ENCODE measurements around the gene FLT1. TPM values are rescaled to one million over a fixed set of nuclear protein-coding genes. Genes with fewer than 3 reads are reported as not detected.
A peak's percentile ranks its signal among the peaks of the same experiment; 100 is the strongest.

FLT1 gene
- total and polyA plus RNA-seq, 9 donors, result 13.2 to 17.3 (median 15.8) TPM

DNA sequence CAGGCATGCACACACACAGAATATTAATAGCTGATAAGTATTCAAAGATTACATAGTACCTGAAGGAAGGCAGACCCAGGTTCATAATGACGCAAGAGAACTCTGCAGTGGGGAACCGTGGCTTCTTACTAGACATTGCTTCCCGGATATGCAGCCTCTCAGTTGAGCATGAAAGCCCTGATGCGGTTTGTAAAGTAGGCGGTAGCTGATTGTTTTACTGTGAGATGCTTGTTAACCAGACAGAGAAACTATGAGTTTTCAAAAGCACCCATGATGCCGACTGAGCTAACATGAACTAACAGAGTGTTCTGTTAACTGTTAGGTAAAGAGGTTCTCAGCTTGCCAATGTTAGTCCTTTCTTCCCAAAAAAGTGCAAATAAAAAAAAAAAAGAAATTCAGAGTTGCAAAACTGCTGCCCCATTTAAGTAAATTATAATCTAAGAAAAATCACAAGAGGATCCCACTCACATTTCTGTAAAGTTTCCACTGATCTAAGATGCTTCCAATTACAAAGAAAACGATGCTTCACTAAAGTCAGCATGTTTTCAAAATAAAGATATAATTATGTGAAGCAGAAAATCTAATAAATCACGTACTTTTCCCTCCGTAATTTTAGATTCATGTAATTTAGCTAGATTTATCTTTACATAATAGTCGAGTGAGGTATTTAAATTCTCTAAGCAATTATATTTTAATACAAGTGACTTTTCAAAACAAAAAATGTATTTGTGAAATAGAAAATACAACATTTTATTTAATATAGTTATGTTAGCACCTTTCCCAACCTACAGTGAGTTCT lies 2.2 kb downstream of the FLT1 start:
- Histone ChIP-seq H3K27me3 (ENCODE audit: control insufficient read depth, insufficient read depth, low read length) (peaks cover 58% of the 10 kb centered on the region), H3K27ac (ENCODE audit: low read length) (no peak overlapping the region), H3K4me3 (ENCODE audit: low read length) (peak overlapping the region; percentile 49), H3K36me3 (ENCODE audit: control insufficient read depth, insufficient read depth, low read length) (no peaks in the 10 kb centered on the region), H3K4me1 (ENCODE audit: control insufficient read depth, insufficient read depth, low read length) (peaks cover 17% of the 10 kb centered on the region), H3K9me3 (replicated peaks; ENCODE audit: control insufficient read depth, low read depth, low read length) (no peaks in the 10 kb centered on the region)
- 32% methylated on average over 6 of the region's 10 CpGs for WGBS (ENCODE audit: insufficient coverage)
- DNase-seq, result no peak

DNA sequence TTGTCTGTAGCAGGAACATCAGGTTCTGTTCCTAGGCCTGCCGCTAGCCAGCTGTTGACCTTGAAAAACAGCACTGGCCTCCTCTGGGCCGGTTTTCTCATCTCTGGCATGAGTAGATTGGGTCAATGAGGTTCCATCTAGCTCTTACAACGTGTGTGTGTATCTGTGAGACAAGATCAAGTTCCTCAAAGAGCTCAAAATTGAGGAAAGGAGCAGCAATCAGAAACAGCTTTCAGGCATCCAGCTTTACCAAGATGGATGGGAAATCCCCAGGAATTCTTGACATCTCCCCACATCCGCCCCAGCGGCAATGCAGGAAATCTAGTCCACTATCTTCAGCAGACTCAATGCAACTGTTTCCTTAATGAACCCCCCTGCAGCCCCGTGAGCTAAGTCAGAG lies 4.9 kb downstream of the FLT1 start:
- no peak for DNase-seq
- H3K9me3 ChIP-seq (replicated peaks; ENCODE audit: control insufficient read depth, low read depth, low read length), result no peaks in the 10 kb centered on the region
- peaks cover 38% of the 10 kb centered on the region for H3K27me3 ChIP-seq (ENCODE audit: control insufficient read depth, insufficient read depth, low read length)
- no peak overlapping the region for H3K4me3 ChIP-seq (ENCODE audit: low read length)
- 55% methylated on average over 5 of the region's 6 CpGs for WGBS (ENCODE audit: insufficient coverage)
- H3K4me1 ChIP-seq (ENCODE audit: control insufficient read depth, insufficient read depth, low read length), result peaks cover 13% of the 10 kb centered on the region
- peak overlapping the region; percentile 20 for H3K27ac ChIP-seq (ENCODE audit: low read length)
- H3K36me3 ChIP-seq (ENCODE audit: control insufficient read depth, insufficient read depth, low read length), result no peaks in the 10 kb centered on the region

DNA sequence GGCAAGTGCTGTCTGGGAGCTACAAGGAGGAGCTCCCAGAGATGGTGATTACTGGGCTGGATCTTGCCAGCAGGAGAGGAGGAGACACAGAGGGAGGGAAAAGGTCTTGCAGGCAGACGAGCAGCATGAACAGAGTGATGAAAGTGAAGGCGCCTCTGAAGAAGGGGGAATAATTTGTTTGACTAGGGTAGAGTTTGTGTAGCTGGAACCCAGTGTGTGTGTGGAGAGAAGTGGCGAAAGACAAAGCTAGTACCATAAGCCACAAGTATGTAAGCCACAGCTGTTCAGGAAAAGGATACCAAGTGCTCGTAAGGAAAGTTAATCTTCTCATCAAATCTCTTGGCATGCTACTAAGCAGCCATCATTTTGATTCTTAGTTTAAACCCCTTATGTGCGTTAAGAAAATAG lies 5.4 kb downstream of the FLT1 start:
- H3K9me3 ChIP-seq (replicated peaks; ENCODE audit: control insufficient read depth, low read depth, low read length), result no peaks in the 10 kb centered on the region
- DNase-seq, result no peak
- WGBS (ENCODE audit: insufficient coverage), result 55% methylated on average over 3 of the region's 5 CpGs
- no peak overlapping the region for H3K4me3 ChIP-seq (ENCODE audit: low read length)
- peaks cover 13% of the 10 kb centered on the region for H3K4me1 ChIP-seq (ENCODE audit: control insufficient read depth, insufficient read depth, low read length)
- no peak overlapping the region for H3K27ac ChIP-seq (ENCODE audit: low read length)
- peaks cover 33% of the 10 kb centered on the region for H3K27me3 ChIP-seq (ENCODE audit: control insufficient read depth, insufficient read depth, low read length)
- H3K36me3 ChIP-seq (ENCODE audit: control insufficient read depth, insufficient read depth, low read length), result no peaks in the 10 kb centered on the region

DNA sequence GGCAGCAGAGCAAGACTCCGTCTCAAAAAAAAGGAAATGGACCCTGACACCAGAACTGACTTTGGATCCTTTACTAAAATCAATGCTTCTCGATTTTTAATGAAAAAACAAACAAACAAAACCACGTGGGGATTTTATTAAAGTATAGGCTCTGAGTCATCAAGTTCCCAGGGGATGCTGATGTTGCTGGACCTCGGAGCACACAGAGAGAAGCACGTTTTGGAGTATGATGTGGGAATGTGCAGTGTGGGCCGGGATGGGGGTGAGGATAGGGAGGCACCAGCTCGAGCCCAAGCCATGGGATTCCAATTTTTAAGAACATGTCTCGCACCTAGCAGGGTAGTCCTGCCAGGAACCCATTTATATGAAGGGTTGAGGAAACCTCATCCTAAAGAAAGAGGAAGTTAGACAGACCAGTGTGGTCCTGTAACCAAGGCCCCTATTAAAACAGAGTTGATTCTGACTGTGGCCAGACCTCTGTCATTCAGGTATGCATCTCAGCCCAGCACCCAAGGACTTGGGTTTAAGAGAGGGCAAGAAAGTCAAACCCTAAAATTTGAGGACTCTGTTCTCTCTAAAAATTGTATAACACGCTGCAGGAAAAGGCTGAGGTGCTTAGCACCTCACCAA lies 6.4 kb downstream of the FLT1 start:
- 80% methylated on average over 7 of the region's 9 CpGs for WGBS (ENCODE audit: insufficient coverage)
- H3K4me1 ChIP-seq (ENCODE audit: control insufficient read depth, insufficient read depth, low read length), result peaks cover 3% of the 10 kb centered on the region
- H3K36me3 ChIP-seq (ENCODE audit: control insufficient read depth, insufficient read depth, low read length), result no peaks in the 10 kb centered on the region
- H3K27me3 ChIP-seq (ENCODE audit: control insufficient read depth, insufficient read depth, low read length), result peaks cover 27% of the 10 kb centered on the region
- H3K9me3 ChIP-seq (replicated peaks; ENCODE audit: control insufficient read depth, low read depth, low read length), result no peaks in the 10 kb centered on the region
- no peak overlapping the region for H3K27ac ChIP-seq (ENCODE audit: low read length)
- H3K4me3 ChIP-seq (ENCODE audit: low read length), result no peak overlapping the region
- DNase-seq, result no peak

DNA sequence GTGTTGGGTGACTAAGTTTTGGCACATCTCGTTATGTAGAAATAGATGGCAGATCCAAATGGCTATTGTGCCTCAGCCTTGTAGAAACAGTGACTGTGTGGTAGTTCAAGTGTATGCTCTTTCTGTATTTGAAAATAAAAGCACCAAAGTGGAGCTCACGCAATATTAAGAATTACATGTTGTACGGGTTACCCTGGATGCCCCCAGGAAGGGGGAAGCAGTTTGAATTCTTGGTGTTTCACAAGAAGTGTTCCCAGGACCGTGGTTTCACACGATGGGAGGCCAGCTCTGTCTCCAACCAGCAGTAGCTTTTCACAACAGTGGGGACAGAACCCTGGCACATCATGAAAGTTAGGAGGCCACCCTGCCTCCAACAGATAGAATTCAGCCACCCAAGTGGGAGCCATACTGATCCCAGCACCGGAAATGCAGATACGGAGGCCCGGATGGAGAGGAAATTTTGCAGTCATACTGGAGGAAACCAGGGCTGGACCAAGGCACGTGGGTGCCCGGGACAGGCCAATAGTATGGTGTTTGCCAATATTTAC lies 8.9 kb downstream of the FLT1 start:
- Histone ChIP-seq H3K4me3 (ENCODE audit: low read length) (no peak overlapping the region), H3K9me3 (replicated peaks; ENCODE audit: control insufficient read depth, low read depth, low read length) (no peaks in the 10 kb centered on the region), H3K27me3 (ENCODE audit: control insufficient read depth, insufficient read depth, low read length) (peaks cover 18% of the 10 kb centered on the region), H3K36me3 (ENCODE audit: control insufficient read depth, insufficient read depth, low read length) (no peaks in the 10 kb centered on the region), H3K27ac (ENCODE audit: low read length) (no peak overlapping the region), H3K4me1 (ENCODE audit: control insufficient read depth, insufficient read depth, low read length) (peaks cover 3% of the 10 kb centered on the region)
- DNase-seq, result no peak
- WGBS (ENCODE audit: insufficient coverage), result 91% methylated on average over 7 of the region's 10 CpGs

DNA sequence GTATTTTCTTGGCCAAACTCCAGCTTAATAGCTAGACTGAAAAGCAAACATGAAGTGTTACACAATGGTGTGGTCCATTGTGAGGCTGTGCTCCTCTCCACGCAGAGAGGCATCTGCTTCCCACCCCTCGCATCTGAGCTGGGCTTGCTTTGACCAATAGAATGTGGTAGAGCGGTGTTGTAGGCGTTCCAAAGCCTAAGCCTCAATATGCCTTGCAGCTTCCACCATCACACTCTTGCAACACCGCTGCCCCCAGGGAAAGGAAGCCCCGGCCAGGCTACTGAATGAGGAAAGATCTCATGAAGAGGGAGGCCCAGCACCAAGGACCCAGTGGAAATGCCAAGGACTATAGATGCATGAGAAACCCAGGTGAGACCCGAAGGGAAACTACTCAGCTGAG lies 9.4 kb downstream of the FLT1 start:
- no peak for DNase-seq
- Histone ChIP-seq H3K27me3 (ENCODE audit: control insufficient read depth, insufficient read depth, low read length) (peaks cover 15% of the 10 kb centered on the region), H3K4me1 (ENCODE audit: control insufficient read depth, insufficient read depth, low read length) (peaks cover 3% of the 10 kb centered on the region), H3K27ac (ENCODE audit: low read length) (no peak overlapping the region), H3K9me3 (replicated peaks; ENCODE audit: control insufficient read depth, low read depth, low read length) (no peaks in the 10 kb centered on the region), H3K4me3 (ENCODE audit: low read length) (no peak overlapping the region), H3K36me3 (ENCODE audit: control insufficient read depth, insufficient read depth, low read length) (no peaks in the 10 kb centered on the region)
- WGBS (ENCODE audit: insufficient coverage), result 92% methylated on average over 5 of the region's 7 CpGs

DNA sequence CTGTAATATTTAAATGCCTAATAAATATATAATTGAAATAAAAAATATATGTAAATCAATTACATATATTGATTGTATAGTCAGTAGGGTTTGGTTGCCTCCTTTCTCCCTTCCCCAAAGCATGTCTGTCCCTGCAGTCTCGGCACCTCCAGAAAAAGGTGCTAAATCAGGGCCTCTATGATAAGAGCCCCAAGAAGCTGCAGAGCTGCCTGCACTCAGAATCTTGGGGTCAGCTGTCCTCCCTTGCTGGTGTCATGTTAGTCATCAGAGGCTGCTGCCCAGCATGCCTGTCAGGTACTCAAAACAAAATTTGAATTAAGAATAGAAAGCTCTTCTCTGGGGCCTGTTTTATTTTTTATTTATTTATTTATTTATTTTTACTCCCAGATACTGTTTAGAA lies 9.8 kb downstream of the FLT1 start:
- Histone ChIP-seq H3K27ac (ENCODE audit: low read length) (no peak overlapping the region), H3K4me3 (ENCODE audit: low read length) (no peak overlapping the region), H3K27me3 (ENCODE audit: control insufficient read depth, insufficient read depth, low read length) (peaks cover 11% of the 10 kb centered on the region), H3K36me3 (ENCODE audit: control insufficient read depth, insufficient read depth, low read length) (no peaks in the 10 kb centered on the region), H3K9me3 (replicated peaks; ENCODE audit: control insufficient read depth, low read depth, low read length) (no peaks in the 10 kb centered on the region), H3K4me1 (ENCODE audit: control insufficient read depth, insufficient read depth, low read length) (peaks cover 3% of the 10 kb centered on the region)
- no peak for DNase-seq
- 100% methylated on average over 1 of the region's 1 CpG for WGBS (ENCODE audit: insufficient coverage)

DNA sequence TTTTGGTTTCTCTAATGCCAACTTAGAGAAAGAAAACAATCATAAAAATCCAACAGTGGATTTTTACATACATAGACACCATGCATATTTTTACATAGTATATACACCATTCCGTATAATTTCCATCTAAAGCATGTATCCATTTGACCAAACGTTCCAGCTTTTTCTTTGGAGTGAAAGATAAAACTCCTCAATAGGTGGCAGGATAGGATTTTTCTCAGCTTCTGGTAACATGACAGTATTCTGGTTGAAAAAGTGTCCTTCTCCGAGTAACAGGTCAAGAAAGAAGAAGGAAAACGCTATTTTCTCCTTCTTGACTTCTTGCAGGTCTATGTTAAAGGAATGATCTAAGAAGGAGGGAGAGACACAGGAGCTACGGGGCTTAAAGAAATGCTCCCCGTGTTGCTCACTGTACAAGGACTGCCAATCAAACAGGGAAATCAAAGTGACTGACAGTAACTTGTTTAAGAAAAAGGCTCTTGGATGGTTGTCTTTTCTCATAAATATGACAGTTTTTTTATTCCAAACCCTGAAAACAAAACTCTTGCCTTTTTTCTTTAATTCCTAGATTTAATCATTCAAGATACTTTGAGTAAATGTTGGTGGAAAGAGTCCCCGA lies 11.5 kb downstream of the FLT1 start:
- H3K36me3 ChIP-seq (ENCODE audit: control insufficient read depth, insufficient read depth, low read length), result no peaks in the 10 kb centered on the region
- no peaks in the 10 kb centered on the region for H3K9me3 ChIP-seq (replicated peaks; ENCODE audit: control insufficient read depth, low read depth, low read length)
- peaks cover 8% of the 10 kb centered on the region for H3K27me3 ChIP-seq (ENCODE audit: control insufficient read depth, insufficient read depth, low read length)
- H3K27ac ChIP-seq (ENCODE audit: low read length), result no peak overlapping the region
- no peak for DNase-seq
- 63% methylated on average over 3 of the region's 7 CpGs for WGBS (ENCODE audit: insufficient coverage)
- no peak overlapping the region for H3K4me3 ChIP-seq (ENCODE audit: low read length)
- H3K4me1 ChIP-seq (ENCODE audit: control insufficient read depth, insufficient read depth, low read length), result no peaks in the 10 kb centered on the region

DNA sequence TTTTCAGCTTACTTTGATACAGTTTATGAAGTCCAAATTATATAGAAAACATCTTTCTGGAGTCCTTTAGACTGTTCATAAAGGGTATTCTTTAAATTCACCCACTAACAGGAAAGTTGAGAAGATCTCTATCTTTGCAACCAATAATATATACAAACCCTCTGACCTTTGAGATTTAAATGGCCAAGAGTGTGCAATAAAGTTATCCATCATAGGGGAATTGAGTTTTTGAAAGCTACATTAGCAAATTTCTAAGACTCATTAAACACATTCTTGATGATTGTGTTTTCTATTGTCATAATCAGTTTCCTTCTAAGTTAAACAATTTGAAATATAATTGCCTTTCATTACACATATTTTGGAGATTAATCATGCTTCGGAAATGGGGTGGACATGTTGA lies 15.9 kb downstream of the FLT1 start:
- H3K9me3 ChIP-seq (replicated peaks; ENCODE audit: control insufficient read depth, low read depth, low read length), result no peaks in the 10 kb centered on the region
- no peaks in the 10 kb centered on the region for H3K36me3 ChIP-seq (ENCODE audit: control insufficient read depth, insufficient read depth, low read length)
- H3K4me1 ChIP-seq (ENCODE audit: control insufficient read depth, insufficient read depth, low read length), result no peaks in the 10 kb centered on the region
- WGBS (ENCODE audit: insufficient coverage), result no CpG with 5 or more reads among the region's 1 CpG
- no peak for DNase-seq
- H3K27me3 ChIP-seq (ENCODE audit: control insufficient read depth, insufficient read depth, low read length), result peaks cover 6% of the 10 kb centered on the region
- no peak overlapping the region for H3K4me3 ChIP-seq (ENCODE audit: low read length)
- H3K27ac ChIP-seq (ENCODE audit: low read length), result no peak overlapping the region

DNA sequence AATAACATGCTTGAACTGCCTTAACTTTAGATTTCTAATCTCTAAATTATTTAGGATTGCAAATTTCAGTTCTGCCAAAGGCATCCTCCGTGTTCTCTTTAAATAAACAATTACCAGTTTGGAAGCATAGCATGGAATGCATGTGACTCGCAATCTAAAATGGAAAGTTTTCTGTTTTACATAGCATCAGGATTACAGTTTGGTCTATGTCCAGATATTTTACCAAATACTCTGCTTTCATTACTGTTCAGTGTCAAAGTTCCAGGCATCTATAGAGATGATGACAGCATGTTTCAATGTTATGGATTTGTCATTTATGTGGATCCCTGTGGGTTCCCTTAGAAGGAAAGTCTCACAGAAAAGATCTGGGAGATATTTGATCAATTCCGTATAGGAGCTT lies 16.8 kb downstream of the FLT1 start:
- H3K9me3 ChIP-seq (replicated peaks; ENCODE audit: control insufficient read depth, low read depth, low read length), result no peaks in the 10 kb centered on the region
- no peak overlapping the region for H3K4me3 ChIP-seq (ENCODE audit: low read length)
- whole genome bisulfite sequencing (ENCODE audit: insufficient coverage), result no CpG with 5 or more reads among the region's 3 CpGs
- H3K27me3 ChIP-seq (ENCODE audit: control insufficient read depth, insufficient read depth, low read length), result peaks cover 3% of the 10 kb centered on the region
- H3K27ac ChIP-seq (ENCODE audit: low read length), result no peak overlapping the region
- no peak for DNase-seq
- no peaks in the 10 kb centered on the region for H3K36me3 ChIP-seq (ENCODE audit: control insufficient read depth, insufficient read depth, low read length)
- H3K4me1 ChIP-seq (ENCODE audit: control insufficient read depth, insufficient read depth, low read length), result no peaks in the 10 kb centered on the region

Measured in muscle of leg (tissue), 11 donors.